Measurements from ENCODE around the gene TLE2.

TLE2 gene

DNA sequence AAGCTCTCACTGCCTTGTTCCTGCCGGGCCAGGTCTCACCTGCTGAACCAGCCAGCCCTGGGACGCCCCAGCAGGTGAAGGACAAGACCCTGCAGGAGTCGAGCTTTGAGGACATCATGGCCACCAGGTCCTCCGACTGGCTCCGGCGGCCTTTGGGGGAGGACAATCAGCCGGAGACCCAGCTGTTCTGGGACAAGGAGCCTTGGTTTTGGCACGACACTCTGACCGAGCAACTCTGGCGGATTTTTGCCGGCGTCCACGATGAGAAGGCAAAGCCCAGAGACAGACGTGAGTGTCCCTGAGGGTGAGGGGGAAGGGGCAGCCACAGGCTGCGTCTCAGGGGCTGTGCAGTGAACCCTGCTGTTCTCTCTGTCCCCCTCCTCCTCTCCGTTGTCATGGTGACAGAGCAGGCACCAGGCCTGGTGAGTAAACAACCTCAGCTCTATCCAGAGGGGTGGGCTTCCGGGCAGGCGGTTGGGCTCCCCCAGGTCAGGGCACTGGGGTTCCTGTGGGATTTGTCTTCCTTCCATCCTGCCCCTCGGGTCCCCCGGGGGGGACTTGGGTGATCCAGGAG is 42.0 kb downstream of the TLE2 start:
- H3K36me3 ChIP-seq (ENCODE audit: low read length) = no peaks in the 10 kb centered on the region
- H3K4me2 ChIP-seq (ENCODE audit: low read depth, low read length, poor library complexity, severe bottlenecking) = no peak overlapping the region
- H3K9me2 ChIP-seq (replicated peaks; ENCODE audit: insufficient read depth, low read length) = no peaks in the 10 kb centered on the region
- no peak overlapping the region for H3K4me3 ChIP-seq (ENCODE audit: insufficient read depth, low read length, poor library complexity, severe bottlenecking)
- no peaks in the 10 kb centered on the region for H3F3A ChIP-seq (ENCODE audit: insufficient read depth)
- H3K9ac ChIP-seq (ENCODE audit: low read length) = no peak overlapping the region
- no peak overlapping the region for H2AFZ ChIP-seq (ENCODE audit: low read depth, low read length, severe bottlenecking)
- no peaks in the 10 kb centered on the region for H4K20me1 ChIP-seq (ENCODE audit: low read depth, low read length)
- no peaks in the 10 kb centered on the region for H3K79me2 ChIP-seq (ENCODE audit: insufficient read depth, low read length)
- H3K27me3 ChIP-seq (ENCODE audit: low read length) = no peaks in the 10 kb centered on the region
- no peaks in the 10 kb centered on the region for H3K9me3 ChIP-seq (ENCODE audit: insufficient read depth, low read length)
- TF ChIP-seq, protein P1, sequence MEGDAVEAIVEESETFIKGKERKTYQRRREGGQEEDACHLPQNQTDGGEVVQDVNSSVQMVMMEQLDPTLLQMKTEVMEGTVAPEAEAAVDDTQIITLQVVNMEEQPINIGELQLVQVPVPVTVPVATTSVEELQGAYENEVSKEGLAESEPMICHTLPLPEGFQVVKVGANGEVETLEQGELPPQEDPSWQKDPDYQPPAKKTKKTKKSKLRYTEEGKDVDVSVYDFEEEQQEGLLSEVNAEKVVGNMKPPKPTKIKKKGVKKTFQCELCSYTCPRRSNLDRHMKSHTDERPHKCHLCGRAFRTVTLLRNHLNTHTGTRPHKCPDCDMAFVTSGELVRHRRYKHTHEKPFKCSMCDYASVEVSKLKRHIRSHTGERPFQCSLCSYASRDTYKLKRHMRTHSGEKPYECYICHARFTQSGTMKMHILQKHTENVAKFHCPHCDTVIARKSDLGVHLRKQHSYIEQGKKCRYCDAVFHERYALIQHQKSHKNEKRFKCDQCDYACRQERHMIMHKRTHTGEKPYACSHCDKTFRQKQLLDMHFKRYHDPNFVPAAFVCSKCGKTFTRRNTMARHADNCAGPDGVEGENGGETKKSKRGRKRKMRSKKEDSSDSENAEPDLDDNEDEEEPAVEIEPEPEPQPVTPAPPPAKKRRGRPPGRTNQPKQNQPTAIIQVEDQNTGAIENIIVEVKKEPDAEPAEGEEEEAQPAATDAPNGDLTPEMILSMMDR (IDR thresholded peaks at IDR 0.05; ENCODE audit: insufficient read depth, low read length, poor library complexity, severe bottlenecking) = no peak
- TF ChIP-seq EZH2phosphoT487 (conservative IDR thresholded peaks at IDR 0.05; ENCODE audit: low read length) = no peak
- no peak overlapping the region for H3K27ac ChIP-seq (ENCODE audit: low read depth, low read length)

DNA sequence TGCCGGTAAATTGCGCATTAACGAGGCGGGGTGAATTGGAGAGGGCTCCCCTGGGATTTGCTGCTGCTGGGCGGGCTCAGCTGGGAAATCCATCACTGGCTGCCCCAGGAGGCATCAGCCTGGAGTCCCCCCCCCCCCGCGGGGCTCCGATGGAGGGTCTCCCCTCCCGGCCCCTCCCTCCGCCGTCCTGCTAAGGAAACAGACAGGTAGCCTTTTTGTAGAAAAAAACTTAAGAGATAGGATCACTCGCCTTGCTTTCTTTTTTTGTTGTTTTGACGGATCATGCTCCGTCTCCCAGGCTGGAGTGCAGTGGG is 44.9 kb downstream of the TLE2 start:
- Histone ChIP-seq H2AFZ (ENCODE audit: low read depth, low read length, severe bottlenecking) (no peak overlapping the region), H3K9ac (ENCODE audit: low read length) (no peak overlapping the region), H3K27ac (ENCODE audit: low read depth, low read length) (no peak overlapping the region), H3K79me2 (ENCODE audit: insufficient read depth, low read length) (no peaks in the 10 kb centered on the region), H3K27me3 (ENCODE audit: low read length) (no peaks in the 10 kb centered on the region), H3F3A (ENCODE audit: insufficient read depth) (no peaks in the 10 kb centered on the region), H3K4me2 (ENCODE audit: low read depth, low read length, poor library complexity, severe bottlenecking) (no peak overlapping the region), H3K9me3 (ENCODE audit: insufficient read depth, low read length) (no peaks in the 10 kb centered on the region), H3K4me3 (ENCODE audit: insufficient read depth, low read length, poor library complexity, severe bottlenecking) (no peak overlapping the region), H3K36me3 (ENCODE audit: low read length) (no peaks in the 10 kb centered on the region), H3K9me2 (replicated peaks; ENCODE audit: insufficient read depth, low read length) (no peaks in the 10 kb centered on the region), H4K20me1 (ENCODE audit: low read depth, low read length) (no peaks in the 10 kb centered on the region)
- TF ChIP-seq, protein P1 (IDR thresholded peaks at IDR 0.05; ENCODE audit: insufficient read depth, low read length, poor library complexity, severe bottlenecking) = no peak
- TF ChIP-seq EZH2phosphoT487 (conservative IDR thresholded peaks at IDR 0.05; ENCODE audit: low read length) = no peak

DNA sequence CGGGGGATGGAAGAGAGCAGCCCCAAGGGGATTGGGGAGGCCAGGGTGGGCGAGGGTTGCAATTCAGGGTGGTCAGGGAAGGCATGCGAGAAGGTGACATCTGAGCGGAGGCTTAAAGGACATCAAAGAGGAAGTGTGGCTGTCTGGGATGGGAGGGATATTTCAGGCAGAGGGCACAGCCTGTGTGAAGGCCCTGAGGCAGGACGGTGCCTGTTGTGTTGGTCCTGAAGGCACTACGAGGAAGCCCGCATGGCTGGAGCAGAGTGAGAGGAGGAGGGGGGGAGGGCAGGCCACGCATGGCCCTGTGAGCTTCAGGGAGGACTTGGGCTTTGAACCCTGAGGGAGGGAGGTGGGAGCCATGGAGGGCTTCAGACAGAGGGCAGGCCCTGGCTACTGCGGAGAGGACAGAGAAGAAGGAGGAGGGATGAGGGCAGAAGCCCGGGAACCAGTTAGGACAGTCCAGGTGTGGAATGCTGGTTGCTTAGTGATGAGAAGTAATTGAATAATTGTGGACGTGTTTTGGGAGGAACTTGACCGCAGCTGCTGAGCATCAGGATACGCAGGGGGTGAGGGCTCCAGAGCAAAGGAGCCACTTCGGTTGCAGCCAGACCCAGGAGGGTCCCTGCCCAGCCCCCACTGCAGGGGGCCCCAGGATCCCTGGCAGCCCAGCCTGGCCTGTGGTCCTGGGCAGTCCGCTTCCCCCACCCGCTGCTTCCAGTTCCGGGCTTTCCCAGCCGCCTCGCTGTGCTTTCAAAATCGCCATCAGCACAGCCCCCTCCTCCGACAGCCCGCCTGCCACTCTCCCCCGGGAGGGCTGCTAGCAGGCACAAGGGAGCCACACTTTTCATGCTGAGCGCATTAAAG is 45.5 kb downstream of the TLE2 start:
- Histone ChIP-seq H3K9me3 (ENCODE audit: insufficient read depth, low read length) (no peaks in the 10 kb centered on the region), H3K36me3 (ENCODE audit: low read length) (no peaks in the 10 kb centered on the region), H3K79me2 (ENCODE audit: insufficient read depth, low read length) (no peaks in the 10 kb centered on the region), H3K4me2 (ENCODE audit: low read depth, low read length, poor library complexity, severe bottlenecking) (no peak overlapping the region), H3K9ac (ENCODE audit: low read length) (no peak overlapping the region), H3F3A (ENCODE audit: insufficient read depth) (no peaks in the 10 kb centered on the region), H2AFZ (ENCODE audit: low read depth, low read length, severe bottlenecking) (no peak overlapping the region), H3K4me3 (ENCODE audit: insufficient read depth, low read length, poor library complexity, severe bottlenecking) (no peak overlapping the region), H3K27me3 (ENCODE audit: low read length) (no peaks in the 10 kb centered on the region), H3K9me2 (replicated peaks; ENCODE audit: insufficient read depth, low read length) (no peaks in the 10 kb centered on the region), H4K20me1 (ENCODE audit: low read depth, low read length) (no peaks in the 10 kb centered on the region), H3K27ac (ENCODE audit: low read depth, low read length) (no peak overlapping the region)
- TF ChIP-seq EZH2phosphoT487 (conservative IDR thresholded peaks at IDR 0.05; ENCODE audit: low read length) = no peak
- TF ChIP-seq, protein P1 (IDR thresholded peaks at IDR 0.05; ENCODE audit: insufficient read depth, low read length, poor library complexity, severe bottlenecking) = no peak

All from SU-DHL-6 (cell line).